GM19463 (cell line): ENCODE measurements around the gene HCN2.

ENCODE experiments used
- ATAC-seq: cut with Tn5 transposase; IDR thresholded peaks from one replicate; pipeline ENCODE4 v1.9.1; 2021; ENCODE audit warnings: mild to moderate bottlenecking, moderate library complexity; ENCODE audit not compliant: unreplicated experiment

Gene HCN2

DNA sequence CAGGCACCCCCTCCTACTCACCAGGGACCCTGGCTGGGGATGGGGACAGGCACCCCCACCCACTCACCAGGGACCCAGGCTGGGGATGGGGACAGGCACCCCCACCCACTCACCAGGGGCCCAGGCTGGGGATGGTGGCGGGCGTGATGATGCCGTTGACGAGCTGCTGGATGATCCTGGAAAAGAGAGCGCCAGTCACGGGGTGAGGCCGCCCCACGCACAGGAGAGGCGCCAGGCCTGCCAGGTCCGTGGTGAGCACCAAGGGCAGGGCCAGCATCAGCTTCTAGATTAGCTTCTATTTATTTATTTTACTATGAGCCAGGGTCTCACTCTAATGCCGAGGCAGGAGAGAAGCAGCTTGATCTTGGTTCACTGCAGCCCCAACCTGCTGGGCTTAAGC is 60.4 kb downstream of the HCN2 start:
- ATAC-seq = no peak

DNA sequence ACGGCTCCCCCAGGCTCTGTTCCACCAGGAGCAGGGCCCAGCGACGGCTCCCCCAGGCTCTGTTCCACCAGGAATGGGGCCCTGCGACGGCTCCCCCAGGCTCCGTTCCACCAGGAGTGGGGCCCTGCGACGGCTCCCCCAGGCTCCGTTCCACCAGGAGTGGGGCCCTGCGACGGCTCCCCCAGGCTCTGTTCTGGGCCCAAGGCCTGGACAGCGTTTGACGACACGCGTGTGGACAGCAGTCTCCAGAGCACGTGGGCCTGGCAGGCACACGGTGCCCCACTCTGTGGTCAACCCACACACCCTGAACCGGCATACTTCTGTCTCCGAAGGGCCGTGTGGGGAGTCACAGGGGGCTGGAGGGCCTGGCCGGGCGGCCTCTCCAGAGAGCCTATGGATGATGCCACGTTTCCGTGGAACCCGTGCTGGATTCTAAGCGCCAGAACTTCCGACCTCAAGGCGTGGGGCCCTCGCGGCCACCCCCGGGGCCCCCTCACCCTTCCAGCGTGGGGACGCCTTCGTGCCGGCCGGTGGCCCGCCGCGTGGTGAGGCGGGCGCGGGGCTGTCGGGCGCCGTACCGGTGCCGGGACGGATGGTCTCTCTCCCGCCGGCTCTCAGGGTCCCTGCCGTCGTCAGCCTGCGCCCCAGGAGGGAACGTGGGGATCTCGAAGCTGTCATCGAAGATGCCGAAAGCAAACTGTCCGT is 61.6 kb downstream of the HCN2 start:
- ATAC-seq = no peak

DNA sequence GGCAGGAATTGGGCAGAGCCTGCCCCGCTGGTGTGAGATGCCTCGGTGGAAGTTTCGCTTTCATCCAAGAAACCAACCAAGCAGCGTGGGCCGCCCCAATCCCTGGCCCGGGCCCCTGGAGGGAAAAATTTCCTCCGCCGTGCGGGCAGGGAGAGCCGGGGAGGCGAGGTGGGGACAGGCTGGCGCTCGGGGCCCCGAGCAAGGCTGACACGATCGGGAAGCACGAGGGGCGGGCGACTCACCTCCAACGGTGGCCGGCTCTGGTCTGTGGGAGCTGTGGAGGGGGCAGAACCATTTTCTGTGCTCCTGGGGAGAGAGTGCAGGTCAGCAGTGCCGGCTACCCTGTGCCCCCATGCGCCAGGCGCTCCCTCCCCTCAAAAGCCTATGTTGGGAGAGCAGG is 62.3 kb downstream of the HCN2 start:
- ATAC-seq = no peak

DNA sequence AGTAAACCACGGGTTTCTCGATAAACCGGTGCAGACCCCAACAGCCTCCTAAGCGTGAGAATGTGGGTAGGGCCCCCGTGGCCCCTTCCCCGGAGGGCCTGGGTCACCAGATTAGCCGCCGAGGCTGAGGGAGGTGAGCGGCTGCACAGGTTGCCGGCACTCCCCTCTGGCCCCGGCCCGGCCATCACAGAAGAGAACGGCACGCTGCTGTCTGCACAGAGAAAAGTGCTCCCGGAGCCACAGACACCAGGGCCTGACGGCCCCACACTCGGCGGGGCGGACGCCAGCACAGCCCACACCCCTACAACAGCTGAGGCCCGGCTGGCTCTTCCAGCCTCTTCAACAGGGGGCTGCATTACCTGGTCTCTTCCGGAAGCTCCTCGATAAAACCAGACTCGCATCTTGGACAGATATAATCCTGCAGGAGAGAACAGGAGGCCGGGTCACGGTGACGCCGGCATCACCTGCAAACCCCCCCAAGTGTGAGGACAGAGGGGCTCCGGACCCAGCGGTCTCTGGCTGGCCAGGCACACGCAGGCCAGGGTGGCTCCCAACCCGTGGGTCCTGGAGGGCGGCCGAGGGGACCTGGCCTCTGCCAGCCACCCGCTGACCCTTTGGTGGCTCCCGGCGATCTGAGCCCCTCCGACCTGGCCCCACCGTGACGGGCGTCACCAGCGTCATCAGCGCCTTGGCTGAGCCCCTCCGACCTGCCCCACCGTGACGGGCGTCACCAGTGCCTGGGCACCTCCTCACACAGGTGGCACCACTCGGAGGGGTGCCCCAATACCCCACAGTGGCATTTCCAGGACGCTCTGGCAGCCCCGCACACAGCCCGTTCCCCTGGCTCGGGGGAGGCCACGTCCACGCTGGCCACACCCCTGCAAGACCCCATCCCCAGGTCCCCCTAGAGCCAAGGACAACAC is 63.0 kb downstream of the HCN2 start:
- ATAC-seq = no peak

DNA sequence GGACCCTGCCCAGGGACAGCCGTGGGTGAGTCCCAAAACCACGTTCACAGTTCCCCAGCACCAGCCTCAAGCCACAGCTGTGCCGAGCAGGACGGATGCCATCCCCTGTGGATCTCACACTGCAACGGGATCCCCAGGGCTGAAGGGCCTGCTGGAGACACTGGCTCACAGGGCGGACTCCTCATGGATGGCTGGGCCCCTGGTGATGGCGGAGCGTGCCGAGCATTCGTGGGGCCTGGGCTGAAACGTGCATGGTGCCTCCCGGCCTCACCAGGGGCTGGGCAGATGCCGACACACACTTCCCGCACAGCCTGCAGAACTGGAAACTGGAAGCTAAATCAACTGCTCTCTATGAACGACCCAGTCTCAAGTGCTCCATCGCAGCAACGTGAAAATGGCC is 63.7 kb downstream of the HCN2 start:
- no peak for ATAC-seq

DNA sequence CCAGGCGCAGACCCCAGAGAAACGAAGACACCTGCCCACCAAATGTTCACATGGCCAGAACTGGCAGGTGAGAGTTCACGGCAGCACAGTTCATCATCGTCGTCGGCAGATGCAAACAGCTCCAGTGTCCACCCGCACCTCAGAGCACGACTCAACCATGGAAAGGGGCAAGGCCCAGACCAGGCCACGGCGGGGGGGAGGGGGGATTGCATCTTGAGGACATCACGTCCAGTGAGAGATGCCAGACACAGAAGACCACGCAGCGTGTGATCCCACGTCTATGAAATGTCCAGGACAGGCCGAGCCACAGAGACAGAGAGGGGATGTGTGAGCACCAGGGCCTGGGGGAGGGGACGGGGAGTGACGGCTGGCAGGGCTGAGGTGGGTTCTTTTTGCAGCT is 66.0 kb downstream of the HCN2 start:
- no peak for ATAC-seq

DNA sequence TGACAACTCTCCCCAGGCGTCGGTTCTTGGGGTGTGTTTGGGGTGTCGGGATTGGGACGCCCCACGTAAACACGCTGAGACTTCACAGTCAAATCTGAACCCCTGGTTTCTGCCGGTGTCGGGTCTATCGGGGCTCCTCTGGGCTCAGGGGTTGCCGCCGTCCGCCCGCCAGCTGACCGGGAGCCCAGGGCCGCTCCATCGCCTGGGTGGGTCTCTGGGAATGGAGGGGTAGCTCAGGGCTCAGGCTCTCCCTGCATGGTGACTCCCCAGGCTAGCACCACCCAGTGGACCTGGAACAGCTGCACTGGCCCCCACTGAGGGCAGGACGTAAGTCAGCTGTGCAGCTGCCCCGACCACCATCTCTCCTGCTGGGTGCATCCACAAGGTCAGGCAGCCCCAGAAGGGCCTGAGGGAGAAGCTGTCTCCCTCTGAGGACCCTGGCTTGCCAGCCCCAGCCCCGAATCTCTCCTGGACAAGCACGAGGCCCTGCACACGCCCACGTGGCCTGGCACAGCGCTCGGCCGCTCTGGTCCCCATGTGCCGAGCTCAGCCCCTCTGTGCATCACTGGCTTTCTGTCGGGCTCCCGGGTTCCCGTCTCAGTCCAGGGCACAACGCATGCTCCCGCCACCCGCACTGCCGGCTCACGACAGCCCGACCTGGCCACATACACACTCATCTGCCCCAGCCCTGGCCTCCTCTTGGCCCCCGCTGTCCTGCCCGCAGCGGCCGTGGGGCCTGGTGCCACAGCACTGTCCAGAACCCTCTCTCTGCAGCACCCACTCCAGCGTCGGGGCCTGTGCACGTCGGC is 67.3 kb downstream of the HCN2 start:
- no peak for ATAC-seq

DNA sequence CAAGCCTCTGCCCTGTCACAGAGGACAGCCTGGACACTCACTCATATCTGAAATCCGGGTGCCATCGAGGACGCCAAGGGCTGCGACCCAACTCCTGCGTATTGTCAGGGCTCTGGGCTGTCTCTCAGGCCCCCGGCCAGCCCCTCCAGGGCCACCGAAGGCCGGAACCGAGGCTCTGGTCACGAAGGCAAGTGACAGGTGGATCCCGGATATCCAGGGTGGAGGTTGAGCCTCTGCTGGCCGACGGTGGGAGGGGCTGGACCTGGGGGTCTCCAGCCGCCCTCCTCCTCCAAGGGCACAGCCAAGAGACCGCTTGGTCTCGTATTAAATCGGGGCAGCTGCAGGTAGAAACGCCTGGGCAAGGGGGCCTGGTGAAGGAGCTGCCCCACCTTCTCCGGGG is 67.9 kb downstream of the HCN2 start:
- no peak for ATAC-seq

DNA sequence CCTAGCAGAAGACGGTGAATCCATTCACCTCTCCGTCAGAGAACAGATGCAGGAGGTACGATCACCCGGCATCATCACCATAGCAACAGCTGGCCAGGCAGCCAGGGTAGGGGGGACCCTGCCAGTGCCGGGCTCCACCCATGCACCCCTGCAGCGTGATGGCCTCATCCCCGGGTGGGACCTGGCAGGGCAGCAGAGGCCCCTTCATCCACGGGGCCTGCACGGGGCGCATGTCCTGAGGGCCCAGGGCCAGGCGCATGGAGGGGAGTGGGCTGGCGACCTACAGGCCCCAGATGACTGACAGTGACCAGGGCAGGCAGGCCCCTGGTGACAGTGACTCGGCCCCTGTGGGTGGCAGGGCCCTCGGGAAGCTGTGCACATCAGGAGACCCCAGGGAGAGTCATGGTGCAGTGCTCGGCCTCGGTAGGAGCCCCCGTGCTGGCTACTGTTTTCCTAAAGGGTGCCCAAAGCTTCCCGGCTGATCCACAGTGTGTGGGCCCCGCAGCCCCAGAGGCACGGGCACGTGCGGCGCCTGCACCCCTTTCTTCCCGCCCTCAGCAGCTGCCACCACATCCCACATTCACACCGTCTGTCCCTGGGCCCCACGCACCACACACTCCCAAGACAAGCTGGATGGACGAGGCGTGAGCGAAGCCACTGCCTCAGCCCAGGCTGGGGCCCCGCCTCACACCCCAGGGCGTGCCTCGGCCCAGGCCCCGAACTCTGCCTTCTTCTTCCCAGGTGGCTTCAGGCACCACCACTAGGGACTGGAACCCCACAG is 68.6 kb downstream of the HCN2 start:
- no peak for ATAC-seq

DNA sequence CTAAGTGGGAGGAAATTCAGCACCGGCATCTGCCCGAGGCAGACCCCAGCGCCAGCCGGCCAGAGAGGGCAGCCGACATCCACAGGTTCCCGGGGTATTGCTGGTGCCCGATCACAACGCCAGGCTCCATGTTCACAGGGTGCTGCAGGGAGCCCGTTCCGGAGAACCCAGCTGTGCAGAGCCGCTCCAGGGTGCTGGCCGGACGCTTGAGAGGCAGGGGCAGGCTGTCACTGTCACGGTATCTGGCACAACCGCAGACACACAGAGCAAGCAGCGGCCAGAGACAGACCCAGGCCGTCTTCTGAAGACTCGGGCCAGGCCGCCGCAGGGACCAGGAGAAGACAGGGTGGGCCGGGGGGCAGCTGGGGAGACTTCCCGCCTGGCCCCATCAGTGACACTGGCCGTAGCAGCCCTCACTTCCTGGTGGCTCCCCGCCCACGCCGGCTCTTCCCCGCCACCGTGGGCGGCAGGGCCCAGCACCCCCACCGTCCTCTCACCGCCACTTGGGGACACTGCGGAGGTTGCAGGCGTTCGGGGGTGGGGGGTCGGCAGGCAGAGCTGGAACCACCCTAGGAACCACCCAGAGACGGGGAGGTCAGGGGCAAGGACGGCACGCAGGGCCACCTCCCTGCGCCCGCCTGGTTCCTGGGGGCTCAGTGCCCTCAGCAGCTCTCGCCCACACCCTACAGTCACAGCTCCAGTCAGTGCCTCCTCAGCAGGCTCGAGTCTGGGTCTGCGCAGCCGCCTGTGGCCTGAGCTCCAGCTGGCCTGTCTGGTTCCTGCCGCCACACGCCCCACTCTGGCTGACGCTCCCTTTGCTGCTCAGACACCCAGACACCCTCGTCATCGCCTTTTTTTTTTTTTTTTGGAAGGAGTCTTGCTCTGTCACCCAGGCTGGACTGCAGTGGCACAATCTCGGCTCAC is 69.5 kb downstream of the HCN2 start:
- no peak for ATAC-seq

DNA sequence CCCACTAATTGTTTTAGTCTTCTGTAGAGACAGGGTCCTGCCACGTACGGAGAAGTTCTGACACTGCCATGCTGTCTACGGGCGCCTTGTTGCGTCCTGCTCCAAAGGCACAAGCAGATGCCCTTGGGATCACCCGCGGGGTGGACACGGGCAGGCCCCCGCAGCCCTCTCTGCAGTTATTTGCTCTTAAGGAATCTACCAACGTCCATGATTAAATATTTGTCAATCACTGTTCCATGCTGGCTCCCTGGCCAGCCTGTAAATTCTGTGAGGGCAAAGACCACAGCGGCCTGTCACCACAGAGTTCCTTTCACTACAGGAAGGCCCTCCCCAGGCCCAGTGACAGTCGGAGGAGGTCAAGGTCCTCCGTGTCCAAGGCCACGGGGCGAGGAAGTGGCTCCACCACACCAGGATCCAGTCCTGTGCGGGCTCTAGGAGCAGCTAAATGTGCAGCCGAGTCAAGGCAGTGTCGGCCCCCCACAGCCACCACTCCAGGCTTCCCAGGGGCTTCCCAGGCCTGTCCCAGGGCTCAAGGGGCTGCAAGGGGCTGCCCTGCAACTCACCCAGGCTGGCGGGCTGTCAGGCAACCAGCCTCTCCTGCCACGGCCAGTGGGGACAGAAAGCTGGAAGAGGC is 71.2 kb downstream of the HCN2 start:
- ATAC-seq = no peak

DNA sequence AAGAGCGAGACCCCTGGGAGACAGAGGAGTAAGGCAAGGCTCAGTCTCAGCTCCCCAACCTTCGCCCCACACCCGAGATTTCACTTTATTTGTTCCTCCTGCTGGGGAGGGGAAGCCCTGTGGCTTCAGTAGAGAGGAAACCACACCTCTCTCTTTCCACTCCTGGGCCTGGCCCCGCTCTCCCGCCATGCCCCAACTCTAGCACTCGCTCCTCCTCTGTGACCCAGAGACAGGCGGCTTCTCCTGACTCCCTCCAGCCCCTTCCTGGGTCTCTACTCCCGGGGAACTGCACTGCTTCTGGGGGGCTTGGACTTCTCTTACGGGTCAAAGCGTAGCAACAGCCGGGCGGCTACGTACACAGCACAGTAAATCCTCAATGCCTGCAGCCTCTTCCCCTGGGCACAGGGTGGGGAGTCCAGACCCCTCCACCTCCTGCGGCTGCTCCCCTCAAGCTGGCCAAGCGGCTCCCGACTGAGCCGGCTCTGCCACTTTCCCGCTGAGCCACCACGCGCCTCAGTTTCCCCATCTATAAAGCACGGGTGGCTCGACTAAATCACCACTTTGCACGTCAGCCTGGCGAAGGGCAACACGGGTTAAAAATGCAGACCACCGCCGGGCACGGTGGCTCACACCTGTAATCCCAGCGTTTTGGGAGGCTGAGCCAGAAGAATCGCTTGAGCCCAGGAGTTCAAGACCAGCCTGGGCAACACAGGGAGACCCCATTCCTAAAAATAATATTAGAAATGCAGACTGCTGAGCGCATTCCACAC is 71.9 kb downstream of the HCN2 start:
- no peak for ATAC-seq

DNA sequence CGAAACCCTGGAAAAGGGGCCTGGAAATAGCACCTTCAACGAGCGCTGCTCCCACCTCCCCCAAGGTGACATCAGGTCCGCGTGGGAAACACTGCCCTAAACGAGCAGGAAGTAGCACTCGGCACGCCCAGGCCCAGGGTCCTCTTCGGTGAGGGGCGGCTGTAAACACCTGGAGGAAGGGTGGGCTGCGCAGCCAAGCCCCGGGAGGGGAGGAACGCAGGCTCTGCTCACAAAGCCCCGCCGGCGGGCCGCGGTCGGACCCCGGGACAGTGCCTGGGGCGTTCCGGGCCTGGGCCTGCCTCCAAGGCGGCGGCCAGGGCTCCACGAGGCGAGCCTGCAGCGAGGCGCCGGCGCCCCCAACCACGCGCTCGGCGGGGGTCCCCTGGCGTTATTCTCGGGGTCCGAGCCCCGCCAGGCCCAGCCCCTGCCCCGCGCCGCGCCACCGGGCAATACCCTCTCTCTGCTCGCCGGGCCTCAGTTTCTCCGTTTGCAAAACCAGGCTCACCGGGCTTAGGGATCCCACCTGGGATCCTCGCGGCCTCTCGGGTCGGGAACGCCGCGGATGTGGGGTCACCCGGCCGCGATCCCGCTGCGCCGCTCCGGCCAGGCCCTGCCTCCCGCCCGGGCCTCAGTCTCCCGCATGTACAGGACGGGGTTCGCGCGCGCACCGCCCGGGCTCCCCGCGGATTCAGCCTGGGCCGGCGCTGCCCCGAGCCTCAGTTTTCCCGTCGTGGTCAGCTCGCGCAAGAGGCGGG is 72.7 kb downstream of the HCN2 start:
- no peak for ATAC-seq

DNA sequence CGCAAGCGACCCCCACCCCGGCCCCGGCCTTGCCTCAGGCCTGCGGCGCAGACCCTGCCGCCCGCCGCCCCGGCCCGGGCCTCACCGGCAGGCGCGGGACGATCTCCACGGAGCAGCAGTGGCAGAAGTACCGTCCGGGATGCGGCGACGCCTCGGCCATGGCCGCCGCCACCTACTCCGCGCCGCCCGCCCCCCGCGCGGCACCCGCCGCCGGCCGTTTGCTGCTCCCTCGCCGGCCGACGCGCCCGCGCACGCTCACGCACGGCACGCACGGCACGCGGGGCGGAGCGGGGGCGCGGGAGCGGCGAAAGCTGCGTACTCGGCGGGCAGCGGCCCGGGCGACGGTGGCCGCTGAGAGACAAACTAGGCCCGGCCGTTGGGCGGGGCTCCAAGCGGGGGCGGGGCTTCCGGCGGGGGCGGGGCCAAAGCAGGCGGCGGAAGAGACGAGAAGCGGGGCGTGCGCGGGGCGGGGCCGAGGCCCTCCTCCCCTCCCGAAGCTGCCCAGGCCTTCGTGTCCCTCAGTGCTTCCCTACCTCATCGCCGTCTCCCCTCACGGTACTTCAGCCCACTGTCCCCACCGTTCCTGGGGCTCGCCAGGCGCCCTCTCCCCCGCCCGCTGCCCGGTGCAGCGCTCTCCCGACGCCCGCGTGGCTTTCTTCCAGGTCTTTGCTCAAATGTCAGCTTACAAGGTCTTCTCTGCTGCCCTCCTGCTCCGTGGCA is 73.4 kb downstream of the HCN2 start, which contains the start of gene RNF126:
Gene RNF126, minus strand, starts transcription at position 253 of the 720 bp plus-strand sequence. Its CDS starts 93 bp downstream, at position 160.
- peak; percentile 43 for ATAC-seq

DNA sequence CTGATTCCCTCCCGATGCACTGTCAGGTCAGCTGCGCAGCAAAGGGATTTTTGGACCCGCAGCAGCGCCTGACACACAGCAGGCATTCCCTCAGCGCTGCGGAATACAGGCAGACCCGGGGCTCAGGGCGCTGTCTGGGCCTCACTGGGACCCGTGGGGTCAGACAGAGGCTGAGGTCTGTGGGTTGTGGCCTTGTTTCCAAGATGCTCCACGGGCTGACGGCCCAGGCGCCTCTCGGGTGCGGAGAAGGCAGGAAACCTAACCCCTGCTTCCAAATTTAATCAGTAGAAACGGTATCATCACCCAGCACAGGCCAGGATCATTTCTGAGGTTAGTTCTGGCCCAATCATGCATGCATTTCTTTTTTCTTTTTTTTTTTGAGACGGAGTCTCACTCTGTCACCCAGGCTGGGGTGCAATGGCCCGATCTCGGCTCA is 74.0 kb downstream of the HCN2 start:
- ATAC-seq = no peak

DNA sequence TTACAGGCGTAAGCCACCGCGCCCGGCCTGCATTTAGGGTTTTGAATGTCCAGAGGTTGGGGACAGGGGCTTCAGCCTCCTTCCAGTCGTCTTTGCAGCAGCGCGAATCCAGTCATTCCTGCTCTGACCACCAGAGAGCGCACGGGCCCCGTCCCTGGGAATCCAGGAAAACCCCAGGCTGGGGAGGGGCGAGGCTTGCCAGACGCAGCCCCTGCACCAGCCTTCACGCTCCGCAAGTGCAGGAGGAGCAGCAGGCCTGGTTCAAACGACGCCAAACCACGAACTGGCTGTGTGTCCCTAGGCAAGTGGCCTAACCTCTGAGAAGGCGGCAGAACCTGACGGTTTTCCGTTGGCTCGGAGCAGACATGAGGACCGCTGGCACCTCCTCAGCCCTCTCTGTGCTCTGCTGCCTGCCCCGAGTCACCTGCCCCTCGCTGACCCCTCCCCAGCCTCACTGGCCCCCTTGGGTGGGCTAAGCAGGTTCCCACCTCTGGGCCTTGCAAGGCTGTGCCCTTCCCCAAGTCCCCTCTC is 75.3 kb downstream of the HCN2 start:
- no peak for ATAC-seq
